Measurements from ENCODE around the gene SLC7A9.
"Not testable (repeated sequence)": the region's sequence is repeated elsewhere in the genome, so short reads cannot be mapped to it uniquely, and the experiment has no call there.

The SLC7A9 gene

DNA sequence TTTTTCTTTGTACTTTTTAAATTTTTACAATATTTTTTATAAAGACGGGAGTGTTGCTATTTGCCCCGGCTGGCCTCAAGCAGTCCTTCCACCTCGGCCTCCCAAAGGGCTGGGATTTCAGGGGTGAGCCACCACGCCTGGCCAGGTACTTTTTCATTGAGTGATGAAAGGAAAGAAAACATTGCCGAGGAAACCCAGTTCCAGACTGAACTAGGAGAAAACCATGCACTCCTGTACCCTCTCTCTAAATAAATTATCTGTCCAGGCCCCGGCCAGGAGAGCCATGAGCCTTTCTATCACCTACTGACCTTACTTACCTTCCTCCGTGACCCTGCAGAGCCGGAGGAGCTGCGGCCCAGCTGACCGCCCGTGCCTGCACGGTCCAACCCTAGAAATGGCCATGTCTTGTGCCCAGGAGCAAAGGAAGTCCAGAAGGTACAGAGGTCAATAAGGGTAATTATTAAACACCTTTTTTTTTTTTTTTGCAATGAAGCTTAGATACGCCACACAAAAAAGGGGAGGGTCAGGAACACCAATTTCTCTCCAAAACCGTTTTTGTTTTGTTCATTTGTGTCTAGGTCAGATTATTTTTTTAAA, at the start of gene SLC7A9:
TSS of gene SLC7A9 (minus strand) at position 399 of the 597 bp plus-strand sequence. CDS start 1,233 bp downstream, outside the sequence.
- DNase-seq, result no peak

DNA sequence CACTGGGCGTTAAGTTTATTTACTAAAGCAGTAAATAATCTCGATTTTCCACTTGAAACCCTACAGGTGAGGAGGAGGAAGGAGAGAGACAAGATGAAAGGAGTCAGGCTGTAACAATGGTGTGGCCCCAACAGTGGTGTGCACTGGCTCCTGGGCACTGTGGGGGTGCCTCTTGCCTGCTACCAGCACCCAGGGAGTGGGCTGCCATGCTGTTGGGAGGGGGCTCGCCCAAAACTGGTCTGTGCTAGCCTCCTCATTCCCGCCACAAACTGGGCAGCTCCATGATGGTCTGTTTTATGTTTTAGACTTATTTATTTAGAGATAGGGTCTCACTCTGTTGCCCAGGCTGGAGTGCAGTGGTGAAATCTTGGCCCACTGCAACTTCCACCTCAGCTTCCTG, 49.8 kb upstream of the SLC7A9 start:
- no peak for DNase-seq

DNA sequence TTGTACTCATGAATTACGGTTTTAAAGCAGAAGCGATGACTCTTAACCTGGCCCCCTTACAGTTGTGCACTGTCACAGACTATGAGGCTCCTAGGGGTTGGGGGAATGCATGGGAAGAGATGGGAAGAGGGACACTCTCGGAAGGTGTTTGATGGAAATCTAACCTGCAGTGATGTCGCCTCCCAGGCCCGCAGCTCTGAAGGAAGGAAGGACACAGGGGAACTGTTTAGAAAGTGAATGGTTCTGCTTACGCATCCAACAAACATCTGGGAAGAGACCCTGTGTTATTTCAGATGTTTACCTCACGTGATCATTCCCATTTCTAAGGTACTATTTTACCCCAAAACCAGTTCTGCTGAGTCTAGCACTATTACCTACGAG, 48.0 kb upstream of the SLC7A9 start:
- DNase-seq, result no peak

DNA sequence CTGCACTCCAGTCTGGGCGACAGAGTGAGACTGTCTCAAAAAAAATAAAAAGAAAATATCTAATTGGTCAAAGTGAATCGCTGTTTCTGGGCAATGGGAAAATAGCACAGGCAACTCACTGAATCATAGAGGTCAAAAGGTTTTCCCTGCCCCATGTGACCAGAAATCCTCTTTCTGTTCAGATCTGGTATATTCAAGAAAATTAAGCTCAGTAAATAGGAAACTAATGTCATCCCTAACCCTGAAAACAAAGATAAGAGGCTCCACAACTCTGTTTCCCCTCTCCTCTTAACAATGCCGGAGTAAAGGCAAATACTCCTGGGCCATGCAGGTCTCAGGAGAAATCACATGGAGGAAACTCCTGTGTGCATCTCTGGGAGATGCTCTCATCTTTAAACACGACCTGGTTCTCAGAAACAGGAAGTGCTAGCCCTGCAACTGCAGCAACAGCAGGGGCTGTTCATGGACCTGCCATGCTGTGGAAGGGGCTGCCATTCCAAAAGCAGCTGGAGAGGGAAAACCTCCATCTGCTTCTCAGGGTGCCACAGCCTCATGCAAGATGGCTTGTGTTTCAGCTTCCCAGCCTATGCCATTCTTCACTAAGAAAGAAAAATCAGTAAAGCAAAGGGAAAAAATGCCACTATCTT, 47.5 kb upstream of the SLC7A9 start:
- DNase-seq, result no peak

DNA sequence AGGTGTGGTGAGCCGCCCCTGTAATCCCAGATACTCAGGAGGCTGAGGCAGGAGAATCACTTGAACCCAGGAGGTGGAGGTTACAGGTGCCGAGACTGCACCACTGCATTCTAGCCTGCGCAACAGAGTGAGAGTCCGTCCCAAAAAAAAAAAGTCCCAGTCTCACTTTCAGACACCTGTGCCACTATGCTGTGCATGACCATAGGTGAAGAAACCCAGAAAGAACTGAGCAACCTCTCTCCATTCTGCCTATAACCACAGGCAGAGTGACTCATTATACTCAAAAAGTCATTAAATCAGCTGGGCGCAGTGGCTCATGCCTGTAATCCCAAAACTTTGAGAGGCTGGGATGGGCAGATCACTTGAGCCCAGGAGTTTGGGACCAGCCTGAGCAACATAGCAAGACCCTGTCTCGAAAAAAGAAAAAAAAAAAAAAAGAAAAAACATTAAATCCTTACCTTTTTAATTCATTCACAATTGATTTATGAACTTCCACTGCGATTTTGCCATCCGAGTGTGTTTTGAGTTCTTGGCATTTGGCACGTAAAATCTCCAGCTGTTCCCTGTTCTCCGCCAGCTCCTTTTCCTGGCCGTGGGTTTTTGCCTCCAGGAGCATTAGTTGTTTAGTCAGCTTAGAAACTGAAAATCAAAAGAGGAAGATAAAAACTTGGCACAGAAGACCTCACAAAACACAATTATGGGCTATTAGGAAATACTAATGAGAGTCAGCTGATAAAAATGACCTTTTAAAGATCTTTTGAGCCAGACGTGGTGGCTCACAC, 45.5 kb upstream of the SLC7A9 start:
- no peak for DNase-seq

DNA sequence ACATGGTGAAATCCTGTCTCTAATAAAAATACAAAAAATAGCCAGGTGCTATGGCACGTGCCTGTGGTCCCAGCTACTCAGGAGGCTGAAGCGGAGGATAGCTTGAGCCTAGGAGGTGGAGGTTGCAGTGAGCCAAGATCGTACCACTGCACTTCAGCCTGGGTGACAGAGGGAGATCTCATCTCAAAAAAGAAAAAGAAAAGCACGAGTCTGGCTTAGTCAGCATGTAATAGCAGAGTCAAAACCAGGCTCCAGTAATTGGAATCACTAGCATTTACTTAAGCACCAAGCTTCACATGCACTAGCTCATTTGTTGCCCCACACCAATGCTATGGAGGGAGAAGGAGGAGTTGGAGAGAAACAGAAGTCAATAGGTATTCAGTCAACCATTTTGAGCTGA, 41.9 kb upstream of the SLC7A9 start:
- DNase-seq, result no peak

DNA sequence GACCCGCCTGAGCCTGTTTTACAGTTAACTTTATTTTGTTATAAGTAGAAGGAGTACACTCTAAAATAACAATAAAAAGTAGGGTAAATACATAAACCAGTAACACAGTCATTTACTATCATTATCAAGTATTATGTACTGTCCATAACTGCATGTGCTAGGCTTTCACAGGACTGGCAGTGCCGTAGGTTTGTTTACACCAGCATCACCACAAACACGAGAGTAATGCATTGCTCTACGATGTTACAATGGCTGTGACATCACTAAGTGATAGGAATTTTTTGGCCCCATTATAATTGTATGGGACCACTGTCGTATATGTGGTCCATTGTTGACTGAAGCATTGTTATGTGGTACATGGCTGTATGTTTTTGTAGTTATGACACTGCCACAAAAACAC, 41.3 kb upstream of the SLC7A9 start:
- no peak for DNase-seq

DNA sequence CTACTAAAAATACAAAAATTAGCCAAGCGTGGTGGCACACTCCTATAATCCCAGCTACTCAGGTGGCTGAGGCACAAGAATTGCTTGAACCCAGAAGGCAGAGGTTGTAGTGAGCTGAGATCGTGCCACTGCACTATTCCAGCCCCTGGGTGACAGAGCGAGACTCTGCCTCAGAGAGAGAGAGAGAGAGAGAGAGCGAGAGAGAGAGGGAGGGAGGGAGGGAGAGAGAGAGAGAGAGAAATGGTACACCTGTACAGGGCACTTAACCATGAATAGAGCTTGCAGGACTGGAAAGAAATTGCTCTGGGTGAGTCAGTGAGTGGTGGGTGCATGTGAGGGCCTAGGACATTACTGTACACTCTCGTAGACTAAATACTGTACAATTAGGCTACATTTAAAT, 40.5 kb upstream of the SLC7A9 start:
- no peak for DNase-seq

DNA sequence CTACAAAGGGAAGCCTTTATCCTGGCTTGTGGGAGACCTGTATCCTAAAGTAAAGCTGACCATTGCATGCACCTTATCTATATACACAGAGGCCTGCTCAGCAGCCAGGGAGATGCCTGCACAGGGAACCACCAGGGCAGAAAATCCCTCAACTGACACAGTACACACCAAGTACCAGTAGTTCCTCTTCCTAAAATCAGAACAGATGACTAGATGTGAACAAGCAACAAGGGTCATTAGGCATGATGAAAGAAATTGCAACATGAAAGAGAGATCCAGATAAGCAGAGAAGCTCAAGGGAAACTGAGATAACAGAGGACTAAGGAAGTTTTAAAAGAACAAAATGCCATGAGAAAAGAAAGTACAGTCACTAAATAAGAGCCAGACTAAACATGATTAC, 39.7 kb upstream of the SLC7A9 start:
- DNase-seq, result no peak

DNA sequence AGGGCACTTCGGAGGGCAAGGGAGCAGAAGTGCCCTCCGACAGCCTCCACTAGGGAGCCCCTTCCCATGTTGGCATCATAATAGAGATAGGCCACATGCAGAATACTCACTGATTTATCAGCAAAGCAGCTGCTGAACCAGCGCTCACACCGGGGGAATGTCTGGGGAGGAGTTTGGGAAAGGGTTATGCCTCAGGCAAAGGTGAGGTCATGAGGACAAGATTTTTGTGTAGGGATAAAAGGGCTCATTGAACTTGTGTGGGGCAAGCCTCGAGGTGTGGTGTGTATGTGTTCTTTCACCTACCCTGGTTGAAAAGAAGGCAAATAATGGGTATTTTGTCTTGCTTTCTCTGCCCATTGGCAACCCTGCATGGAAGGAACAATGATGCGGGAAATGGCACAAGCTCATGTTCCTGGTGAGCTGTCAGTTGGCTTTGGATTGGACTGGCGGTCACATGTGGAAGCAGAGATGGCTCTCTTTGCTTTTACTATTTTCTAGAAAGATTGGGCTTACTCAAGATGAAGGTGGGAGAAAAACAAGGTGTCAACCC, 39.1 kb upstream of the SLC7A9 start:
- DNase-seq, result no peak

DNA sequence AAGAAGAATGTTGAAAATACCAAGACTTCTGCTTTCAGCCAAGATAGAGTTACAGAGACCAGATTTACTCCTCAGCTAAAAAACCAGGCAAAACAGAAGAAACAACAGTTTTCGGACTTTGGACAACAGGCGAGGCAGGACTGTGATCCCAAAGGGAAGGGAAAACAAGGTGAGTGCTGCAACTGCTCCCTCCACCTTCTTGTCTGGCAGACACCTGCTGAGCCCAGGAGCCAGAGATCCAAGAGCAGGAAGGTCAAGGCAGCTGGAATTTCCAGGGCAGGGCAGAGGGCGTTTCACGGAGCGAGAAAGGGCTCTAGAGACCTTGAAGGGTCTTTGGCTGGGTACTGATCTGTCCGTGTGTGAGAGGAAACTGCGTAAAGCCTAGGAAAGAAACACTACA, 32.9 kb upstream of the SLC7A9 start:
- DNase-seq, result no peak

DNA sequence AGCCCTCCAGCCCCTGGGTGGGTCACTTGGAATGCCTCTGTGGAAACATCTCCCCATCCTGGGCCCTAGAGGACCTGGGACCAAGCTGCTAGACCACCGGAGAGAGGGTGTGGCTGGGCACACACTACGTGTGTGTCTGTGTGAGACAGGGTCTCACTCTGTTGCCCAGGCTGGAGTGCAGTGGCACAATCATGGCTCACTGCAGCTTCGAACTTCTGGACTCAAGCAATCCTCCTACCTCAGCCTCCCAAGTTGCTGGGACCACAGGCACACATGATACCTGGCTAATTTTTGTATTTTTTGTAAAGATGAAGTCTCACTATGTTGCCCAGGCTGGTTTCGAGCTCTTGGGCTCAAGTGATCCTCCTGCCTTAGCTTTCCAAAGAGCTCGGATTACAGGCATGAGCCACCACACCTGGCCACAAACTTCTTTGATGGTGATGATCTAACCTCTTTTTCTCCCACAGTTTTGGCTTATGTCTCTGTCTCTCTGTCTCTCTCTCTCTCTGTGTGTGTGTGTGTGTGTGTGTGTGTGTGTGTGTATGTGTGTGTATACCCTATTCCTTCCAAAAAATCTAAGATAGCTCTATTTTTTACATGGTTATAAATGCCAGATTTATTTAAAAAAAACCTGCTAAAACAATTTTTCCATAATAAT, 32.1 kb upstream of the SLC7A9 start:
- DNase-seq, result no peak

DNA sequence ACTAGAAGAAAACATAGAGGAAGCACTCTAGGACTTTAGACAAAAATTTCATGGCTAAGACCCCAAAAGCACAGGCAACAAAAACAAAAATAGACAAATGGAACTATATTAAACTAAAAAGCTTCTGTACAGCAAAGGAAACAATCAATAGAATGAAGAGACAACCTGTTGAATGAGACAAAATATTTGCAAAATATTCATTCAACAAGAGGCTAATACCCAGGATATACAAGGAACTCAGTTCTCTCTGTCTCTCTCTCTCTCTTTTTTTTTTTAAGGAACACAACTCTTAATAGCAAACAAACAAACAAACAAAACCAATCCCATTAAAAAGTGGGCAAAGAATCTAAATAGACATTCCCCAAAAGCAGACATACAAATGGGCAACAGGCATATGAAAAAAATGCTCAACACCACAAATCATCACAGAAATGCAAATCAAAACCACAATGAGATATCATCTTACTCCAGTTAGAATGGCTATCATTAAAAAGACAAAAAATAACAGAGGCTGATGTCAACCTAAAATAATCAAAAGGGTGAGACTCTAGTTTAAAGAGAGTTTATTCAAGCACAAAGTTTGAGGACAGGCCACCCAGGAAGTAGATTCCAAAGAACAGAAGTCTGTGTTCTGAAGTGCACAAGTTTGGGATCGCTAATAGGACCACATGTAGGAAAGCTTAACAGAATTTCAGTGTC, 27.1 kb upstream of the SLC7A9 start:
- no peak for DNase-seq

DNA sequence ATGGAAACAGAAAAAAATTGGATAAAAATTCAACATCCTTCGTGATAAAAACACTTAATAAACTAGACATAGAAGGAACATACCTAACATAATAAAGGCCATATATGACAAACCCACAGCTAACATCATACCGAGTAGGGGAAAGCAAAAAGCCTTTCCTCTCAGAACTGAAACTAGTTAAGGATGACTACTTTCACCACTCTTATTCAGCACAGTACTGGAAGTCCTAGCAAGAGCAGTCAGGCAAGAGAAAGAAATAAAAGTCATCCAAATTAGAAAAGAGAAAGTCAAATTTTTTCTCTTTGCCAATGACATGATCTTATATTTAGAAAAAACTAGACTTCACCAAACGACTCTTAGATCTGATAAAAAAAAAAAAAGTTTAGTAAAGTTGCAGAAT, 25.8 kb upstream of the SLC7A9 start:
- no peak for DNase-seq

DNA sequence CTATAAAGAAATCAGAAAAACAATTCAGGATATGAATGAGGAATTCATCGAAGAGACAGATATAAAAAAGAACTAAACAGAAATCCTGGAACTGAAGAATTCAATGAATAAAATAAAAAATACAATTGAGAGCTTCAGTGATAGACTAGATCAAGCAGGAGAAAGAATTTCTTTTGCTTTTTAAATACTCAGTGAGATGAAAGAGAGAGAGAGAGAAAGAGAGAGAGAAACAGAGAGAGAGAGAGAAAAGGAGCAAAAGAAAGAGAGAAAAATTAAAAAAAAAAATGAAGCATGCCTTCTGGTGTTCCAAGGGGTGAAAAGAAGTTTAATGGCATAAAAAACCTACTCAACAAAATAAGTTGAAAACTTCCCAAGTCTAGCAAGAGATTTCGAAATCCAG, 22.0 kb upstream of the SLC7A9 start:
- no peak for DNase-seq

DNA sequence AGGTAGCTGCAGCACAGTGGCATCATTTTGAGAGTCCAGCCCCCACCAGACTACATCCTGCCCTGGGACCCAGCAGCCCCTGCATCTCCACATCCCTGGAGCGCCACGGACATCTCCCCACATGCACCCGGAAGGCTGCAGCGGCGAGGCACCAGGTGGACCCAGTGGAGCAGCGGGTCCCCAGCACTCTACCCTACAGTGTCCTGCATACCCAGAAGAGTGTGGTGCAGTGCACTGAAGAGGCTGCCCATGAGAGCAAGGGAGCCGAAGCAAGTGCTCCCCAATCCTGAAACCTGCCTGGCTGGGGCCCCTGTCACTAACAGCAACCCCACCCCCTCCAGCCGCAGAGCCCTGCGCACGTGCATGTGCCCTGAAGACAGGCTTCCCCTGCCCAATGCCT, 21.3 kb upstream of the SLC7A9 start:
- DNase-seq, result no peak

DNA sequence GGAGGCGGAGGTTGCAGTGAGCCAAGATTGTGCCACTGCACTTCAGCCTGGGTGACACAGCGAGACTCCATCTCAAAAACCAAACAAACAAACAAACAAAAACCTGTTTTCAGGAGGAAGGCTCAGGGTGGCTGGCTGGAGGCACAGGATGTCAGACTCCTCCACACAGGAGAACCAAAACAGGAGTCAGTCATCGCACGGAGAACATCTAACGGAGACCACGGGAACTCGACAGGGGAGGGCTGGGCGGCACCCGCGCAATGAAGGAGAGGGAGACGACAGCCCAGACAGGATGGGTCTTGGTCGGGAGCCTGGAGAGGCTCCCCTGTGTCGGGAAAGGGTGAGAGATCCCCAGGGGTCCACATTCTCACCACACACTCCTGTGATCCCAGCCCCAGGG, 20.8 kb upstream of the SLC7A9 start:
- DNase-seq, result no peak

DNA sequence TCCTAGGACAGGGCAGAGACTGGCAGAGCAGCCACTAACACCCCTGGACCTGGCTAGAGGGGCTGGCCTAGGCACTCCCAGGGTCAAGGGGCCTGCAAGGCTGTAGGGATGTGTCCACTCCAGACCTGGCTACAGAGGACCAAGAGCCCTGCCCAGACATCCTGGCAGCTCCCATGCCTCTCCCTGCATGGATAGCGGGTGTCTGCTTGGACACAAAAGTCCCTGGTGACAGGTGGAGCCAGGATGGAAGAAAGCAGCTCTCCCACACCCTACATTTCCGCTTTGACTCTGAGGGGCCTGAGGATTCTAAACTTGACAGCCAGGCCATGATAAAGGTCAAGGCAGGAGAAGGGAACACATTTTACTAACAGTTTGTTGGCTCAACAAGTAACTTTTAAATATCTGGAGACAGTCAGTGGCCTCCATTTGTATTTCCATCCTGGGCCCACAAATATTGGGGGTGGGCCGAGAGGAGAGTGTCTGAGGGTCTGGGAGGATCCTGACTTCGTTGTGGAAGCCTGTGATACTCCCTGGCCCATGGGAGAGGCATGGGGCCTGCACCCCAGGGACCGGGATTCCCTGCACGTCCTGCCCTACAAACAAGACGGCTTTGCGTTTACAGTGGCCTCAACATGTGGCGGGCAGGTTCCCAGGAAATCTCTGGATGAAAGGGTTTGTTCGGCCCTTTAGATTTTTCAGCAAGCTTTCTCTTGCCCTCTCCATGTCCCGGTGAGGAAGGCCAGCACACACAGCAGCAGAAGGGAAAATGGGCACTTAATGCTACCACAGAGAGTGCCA, 19.8 kb upstream of the SLC7A9 start:
- DNase-seq, result no peak

DNA sequence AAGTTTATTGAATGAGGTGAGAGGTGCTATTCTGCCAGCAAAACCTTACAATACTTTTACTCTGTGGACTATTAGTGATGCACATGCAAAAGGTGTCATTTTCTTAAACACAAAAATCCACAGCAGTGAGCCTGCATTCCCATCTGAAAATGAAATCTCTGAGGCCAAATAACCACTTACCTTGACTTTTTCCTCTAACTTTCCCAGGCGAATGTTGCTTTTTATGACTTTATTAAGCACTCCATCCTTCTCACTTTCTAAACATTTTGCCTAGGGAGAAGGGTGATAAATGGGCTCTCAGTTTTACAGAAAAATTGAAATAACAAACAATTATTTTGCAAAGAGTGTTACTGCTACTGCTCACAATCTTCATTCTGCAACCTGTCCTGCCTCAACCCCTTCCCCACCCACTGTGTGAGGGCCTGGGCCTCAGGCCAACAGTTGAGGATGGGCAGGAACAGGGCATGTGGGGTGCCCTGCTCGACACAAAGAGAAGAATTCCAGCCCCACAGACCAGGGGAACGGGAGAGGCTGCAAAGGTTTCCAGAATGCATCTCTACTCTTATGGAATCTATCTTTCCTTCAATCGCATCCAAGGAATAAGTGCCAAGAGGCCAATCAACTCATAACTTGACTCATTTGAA, 18.1 kb upstream of the SLC7A9 start:
- DNase-seq, result no peak

DNA sequence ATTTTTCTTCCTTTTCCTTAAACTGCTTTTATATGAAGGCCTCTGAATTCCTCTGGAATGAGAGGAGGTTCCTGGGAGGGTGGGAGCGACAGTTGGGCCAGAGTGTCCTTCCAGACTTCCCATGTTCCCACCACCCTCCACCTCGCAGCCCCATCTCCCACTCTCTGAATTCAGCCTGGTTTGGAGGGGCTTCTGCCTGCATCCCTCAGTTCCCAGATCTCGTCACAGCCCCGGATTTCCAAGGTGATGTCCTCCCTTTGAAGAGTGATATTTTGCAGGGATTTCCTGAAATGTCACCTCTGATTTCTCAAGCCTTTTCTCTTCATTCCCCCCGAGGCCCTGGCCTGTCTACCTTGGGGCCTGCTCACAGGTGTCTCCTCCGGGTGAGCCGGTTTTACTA, 16.7 kb upstream of the SLC7A9 start:
- DNase-seq, result no peak

DNA sequence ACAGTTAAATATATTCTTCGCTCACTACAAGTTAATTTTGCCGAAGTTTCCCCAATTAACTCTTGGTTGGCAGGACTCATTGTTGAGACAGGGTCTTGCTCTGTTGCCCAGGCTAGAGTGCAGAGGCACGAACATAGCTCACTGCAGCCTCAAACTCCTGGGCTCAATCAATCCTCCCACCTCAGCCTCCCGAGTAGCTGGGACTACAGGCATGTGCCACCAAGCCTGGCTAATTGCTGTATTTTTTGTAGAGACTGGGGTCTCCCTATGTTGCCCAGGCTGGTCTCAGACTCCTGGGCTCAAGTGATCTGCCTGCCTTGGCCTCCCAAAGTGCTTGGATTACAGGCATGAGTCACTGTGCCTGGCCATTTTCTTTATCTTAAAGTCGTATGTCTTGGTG, 15.7 kb upstream of the SLC7A9 start:
- not testable (repeated sequence) for DNase-seq

DNA sequence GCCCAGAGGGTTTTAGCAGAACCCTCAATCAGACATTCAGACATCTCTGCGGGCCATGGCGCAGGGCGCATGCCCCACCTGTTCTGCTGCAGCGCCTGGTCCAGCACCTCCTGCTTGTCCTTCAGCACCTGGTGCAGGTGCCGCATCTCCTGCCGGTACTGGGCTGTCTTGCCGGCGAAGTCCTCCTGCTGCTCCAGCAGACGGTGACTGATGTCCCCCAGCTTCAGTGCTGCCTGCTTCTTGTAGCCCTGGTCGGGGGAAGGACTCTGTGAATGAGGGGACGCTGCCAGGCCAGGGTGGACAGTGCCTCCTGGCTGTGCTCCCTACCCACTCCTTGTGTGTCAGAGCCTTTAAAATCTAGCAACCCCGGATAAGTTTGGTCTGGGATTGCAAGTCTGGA, 12.2 kb upstream of the SLC7A9 start:
- no peak for DNase-seq

Data from activated T-cell treated with anti-CD3 and anti-CD28 coated beads for 4 hours (primary cell).